DMS53 treated with DMSO at 0.1 percent for 48 hours (cell line): ENCODE results near the gene KRTAP4-6.
"Not testable (repeated sequence)": the region's sequence is repeated elsewhere in the genome, so short reads cannot be mapped to it uniquely, and the experiment has no call there.

Experiments
- DNase-seq: peaks from one replicate; lab custom pipeline; 2025; ENCODE audit not compliant: unreplicated experiment; lab: John Stamatoyannopoulos, UW

The KRTAP4-6 gene

DNA sequence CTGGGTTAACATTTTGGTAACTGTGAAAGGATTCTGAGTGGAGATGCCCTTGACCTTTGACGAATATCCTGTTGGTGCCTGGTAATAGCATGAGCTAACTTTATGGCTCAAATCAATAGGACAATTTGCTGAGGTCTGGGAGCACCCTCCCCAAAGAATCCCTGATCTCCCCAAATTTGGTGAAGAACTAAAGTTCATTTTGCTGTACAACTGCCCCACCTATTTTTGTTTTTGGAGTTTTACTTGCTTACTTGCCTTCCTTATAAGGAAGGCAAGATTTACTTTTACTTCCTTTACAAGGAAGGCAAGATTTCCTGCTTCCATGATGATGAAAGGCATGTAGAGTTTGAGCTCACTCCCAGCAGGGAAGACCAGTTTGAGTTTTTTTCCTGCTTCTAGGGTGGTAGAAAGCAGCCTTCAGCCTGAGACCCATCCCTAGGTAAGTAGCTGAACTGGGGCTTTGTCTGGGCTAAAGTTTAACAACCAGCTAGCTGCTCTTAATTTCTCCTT, 32.3 kb downstream of the KRTAP4-6 start:
- no peak for DNase-seq

- DNase-seq, result not testable (repeated sequence)
These were observed 35.0 kb downstream of the KRTAP4-6 start, which contains the start of gene KRTAP4-9 for GRCh38 chr17:41105347-41105746. Gene KRTAP4-9, plus strand, starts transcription at chr17:41105389. Its CDS starts 0 bp downstream, at chr17:41105389.

DNA sequence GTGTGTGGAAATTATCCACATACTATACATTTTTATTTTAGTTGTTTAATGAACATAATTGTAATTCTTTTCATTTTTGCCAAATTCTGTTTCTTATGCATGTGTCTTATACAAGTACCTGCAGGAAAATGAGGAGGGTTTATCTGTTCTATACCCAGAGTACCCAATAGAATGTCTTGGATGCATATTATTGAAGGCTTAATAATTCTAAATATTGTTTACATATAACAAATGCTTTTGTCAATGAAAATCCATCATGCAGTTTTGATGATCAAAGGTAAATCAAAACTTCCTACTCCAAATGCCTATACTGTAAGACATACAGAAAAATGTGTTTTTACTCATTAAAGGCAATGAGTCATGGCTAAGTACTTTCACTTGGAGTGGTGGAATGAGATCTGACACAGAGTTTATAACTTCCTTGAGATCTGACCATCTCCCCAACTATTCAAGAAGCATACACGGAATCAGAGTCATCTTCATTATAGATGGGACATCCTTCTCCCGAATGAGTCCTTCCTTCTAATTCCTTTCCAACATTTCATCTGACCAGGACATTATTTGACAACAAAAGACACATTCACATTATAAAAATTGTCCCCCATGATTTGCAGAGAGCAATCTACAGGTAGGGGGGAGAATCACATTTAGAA, 35.8 kb downstream of the KRTAP4-6 start:
- DNase-seq, result not testable (repeated sequence)

DNA sequence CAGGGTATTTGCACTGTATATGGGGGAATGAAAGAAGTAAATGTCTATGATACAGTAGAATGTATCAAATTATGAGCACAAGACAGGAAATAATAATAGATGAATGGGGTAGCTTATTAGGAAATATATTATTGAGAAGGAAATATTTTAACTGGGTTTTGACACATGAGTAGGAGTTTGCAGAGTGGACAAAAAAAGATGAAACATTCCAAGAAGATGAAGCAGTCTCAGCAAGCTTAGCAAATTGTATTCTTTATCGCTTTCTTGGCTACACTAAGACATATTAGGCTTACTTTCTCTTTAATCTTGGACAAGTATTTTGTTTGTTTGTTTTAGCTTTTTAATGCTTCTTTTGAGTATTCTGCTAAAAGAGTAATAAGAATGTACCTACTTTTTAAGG, 36.4 kb downstream of the KRTAP4-6 start:
- DNase-seq, result no peak

GRCh38 chr17:41101586-41102259, 38.6 kb downstream of the KRTAP4-6 start, which contains the start of gene KRTAP4-16:
Gene KRTAP4-16, minus strand, starts transcription at chr17:41102209. Its CDS starts 0 bp downstream, at chr17:41102209.
- DNase-seq, result no peak

DNA sequence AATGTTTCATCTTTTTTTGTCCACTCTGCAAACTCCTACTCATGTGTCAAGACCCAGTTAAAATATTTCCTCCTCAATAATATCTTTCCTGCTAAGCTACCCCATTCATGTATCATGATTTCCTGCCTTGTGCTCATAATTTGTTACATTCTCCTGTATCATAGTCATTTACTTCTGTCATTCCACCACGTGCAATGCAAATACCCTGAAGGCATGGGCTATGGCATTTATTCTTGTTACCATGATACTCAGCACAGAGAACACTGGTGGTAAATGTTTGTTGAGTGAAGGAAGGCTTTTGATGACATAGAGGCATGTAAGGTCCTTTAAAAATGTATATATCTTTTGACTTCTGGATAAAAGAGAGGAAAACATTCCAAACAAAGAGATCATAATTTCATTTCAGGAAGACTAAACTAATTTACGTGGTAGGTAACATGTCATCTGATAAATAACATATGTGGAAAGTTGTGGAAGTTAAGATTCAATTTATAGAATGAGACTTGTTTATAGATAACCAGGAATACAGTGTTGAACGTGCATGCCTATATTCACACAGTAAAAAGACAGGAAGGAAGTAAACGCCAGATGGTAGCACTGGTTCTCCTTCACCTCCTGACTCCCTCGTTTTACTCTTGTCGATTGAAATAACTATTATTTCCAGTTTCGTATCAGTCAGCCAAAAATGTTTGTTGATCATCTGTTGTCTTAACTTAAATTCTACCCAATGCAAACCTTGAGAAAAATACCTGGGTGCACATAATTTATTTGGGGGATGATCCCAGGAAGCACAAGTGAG, 40.5 kb downstream of the KRTAP4-6 start:
- not testable (repeated sequence) for DNase-seq

GRCh38 chr17:41098481-41098880, 41.9 kb downstream of the KRTAP4-6 start:
- no peak for DNase-seq

DNA sequence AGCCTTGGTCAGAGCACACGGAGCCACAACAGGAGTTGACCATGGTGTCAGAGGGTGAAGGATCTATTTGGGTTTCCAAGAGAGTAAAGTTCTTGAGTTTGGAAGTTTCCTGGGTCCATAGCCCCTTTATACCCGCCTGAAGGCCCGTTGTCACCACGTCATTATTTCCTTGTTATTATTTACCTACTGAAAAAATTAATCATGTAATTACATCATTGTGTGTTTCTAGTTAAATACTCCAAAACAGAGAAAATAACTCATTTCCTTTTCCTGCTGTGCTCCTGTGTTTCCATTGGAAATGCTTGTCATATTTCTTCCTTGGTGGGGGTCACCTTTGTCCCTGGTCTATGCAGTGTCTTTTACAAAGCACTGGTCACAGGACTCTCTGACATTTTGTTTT, 42.3 kb downstream of the KRTAP4-6 start, which contains the start of gene KRTAP4-8:
TSS of gene KRTAP4-8 (minus strand) at position 101 of the 400 bp plus-strand sequence. CDS start at position 43, 58 bp downstream.
- no peak for DNase-seq

DNA sequence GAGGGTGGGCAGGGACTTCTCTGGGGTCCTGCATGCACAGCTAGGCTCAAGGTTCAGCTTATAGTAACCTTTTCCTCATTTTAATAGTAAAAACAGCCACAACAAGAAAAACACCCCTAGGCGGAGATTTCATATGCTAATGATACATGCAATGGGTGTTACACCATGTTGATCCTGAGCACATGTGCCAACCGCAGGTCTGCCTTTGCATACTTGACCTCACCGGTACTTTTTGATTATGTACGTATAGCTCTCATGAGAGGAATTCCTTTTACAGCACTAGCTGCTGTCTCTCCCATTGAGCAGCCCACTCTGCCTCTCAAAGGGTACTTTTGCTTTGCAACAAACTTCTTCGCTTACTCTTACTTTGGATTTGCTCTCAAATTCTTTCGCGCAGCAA, 44.3 kb downstream of the KRTAP4-6 start:
- DNase-seq, result no peak
